HG03571 (cell line): ENCODE measurements around the gene CEACAM18.
"Not testable (repeated sequence)": the region's sequence is repeated elsewhere in the genome, so short reads cannot be mapped to it uniquely, and the experiment has no call there.

ENCODE experiments used
- ATAC-seq: cut with Tn5 transposase; IDR thresholded peaks from one replicate; pipeline ENCODE4 v1.9.1; 2021; ENCODE audit not compliant: unreplicated experiment

The CEACAM18 gene

GRCh38 chr19:51478381-51479234 is at the start of gene CEACAM18:
TSS of gene CEACAM18 (plus strand) at chr19:51478539.
- ATAC-seq: no peak

GRCh38 chr19:51430221-51430620 is 48.1 kb upstream of the CEACAM18 start:
- no peak for ATAC-seq

- ATAC-seq: no peak
These were observed 47.2 kb upstream of the CEACAM18 start for GRCh38 chr19:51431124-51431523.

- no peak for ATAC-seq
These were observed 45.3 kb upstream of the CEACAM18 start for GRCh38 chr19:51433043-51433442.

GRCh38 chr19:51434456-51434855 is 43.9 kb upstream of the CEACAM18 start:
- no peak for ATAC-seq

GRCh38 chr19:51439021-51439465 is 39.3 kb upstream of the CEACAM18 start:
- ATAC-seq: no peak

- ATAC-seq: no peak
These were observed 38.3 kb upstream of the CEACAM18 start for GRCh38 chr19:51440052-51440451.

- no peak for ATAC-seq
These were observed 37.4 kb upstream of the CEACAM18 start for GRCh38 chr19:51440846-51441409.

- peak; percentile 88 for ATAC-seq
These were observed 36.6 kb upstream of the CEACAM18 start for GRCh38 chr19:51441410-51442390.

GRCh38 chr19:51447510-51447909 is 30.8 kb upstream of the CEACAM18 start:
- not testable (repeated sequence) for ATAC-seq

- ATAC-seq: no peak
These were observed 30.3 kb upstream of the CEACAM18 start for GRCh38 chr19:51448011-51448410.

- ATAC-seq: no peak
These were observed 29.8 kb upstream of the CEACAM18 start for GRCh38 chr19:51448411-51449016.

GRCh38 chr19:51450730-51451307 is 27.5 kb upstream of the CEACAM18 start:
- no peak for ATAC-seq

- no peak for ATAC-seq
These were observed 21.6 kb upstream of the CEACAM18 start for GRCh38 chr19:51456541-51457290.

- ATAC-seq: no peak
These were observed 20.9 kb upstream of the CEACAM18 start for GRCh38 chr19:51457351-51458013.

GRCh38 chr19:51458051-51458645 is 20.2 kb upstream of the CEACAM18 start, which contains the start of gene SIGLEC8:
TSS of gene SIGLEC8 (minus strand) at chr19:51458454. CDS start at chr19:51458387, 67 bp downstream.
- no peak for ATAC-seq

- no peak for ATAC-seq
These were observed 19.3 kb upstream of the CEACAM18 start for GRCh38 chr19:51458899-51459505.
